Endothelial cell of coronary artery (primary cell): ENCODE data around the gene CCNB1. TPM values are rescaled to one million over a fixed set of nuclear protein-coding genes. Genes with fewer than 3 reads are reported as not detected.

ENCODE experiments used
- total RNA-seq: library from RNA; depleted of rRNA; stranded (reverse); fragments of >200 nt; gene quantifications from 2 replicates; pipeline ENCODE4 v1.2.3, GENCODE V29; 2014

CCNB1 gene
- total RNA-seq, result 73.4 and 172 TPM in 2 replicates

GRCh38 chr5:69166686-69167492 is at the start of gene CCNB1:
CCNB1 (plus strand) TSS chr5:69167150; CDS start chr5:69167263, 113 bp downstream.

GRCh38 chr5:69189162-69190086 is 22.5 kb downstream of the CCNB1 start, which contains the start of gene CENPH:
CENPH (plus strand) TSS chr5:69189583; CDS start chr5:69189635, 52 bp downstream.

Other genes with a start within 250 kb of the CCNB1 start
- 61.3 and 71.8 TPM in 2 replicates for gene SLC30A5, start 73.1 kb upstream of the CCNB1 start, total RNA-seq
- 5.5 and 6.1 TPM in 2 replicates for gene CENPH, start 22.4 kb downstream of the CCNB1 start, total RNA-seq
- gene CDK7, start 67.7 kb downstream of the CCNB1 start, total RNA-seq, result 58.5 and 60.7 TPM in 2 replicates
- 2.6 and 3.3 TPM in 2 replicates for gene CCDC125, start 165.7 kb downstream of the CCNB1 start, total RNA-seq
- 40.6 and 55.3 TPM in 2 replicates for gene AK6, start 202.4 kb downstream of the CCNB1 start, total RNA-seq
- gene TAF9, start 202.4 kb downstream of the CCNB1 start, total RNA-seq, result 79.0 and 89.0 TPM in 2 replicates
- gene RAD17, start 202.7 kb downstream of the CCNB1 start, total RNA-seq, result 13.5 and 15.4 TPM in 2 replicates
- 1.7 and 2.1 TPM in 2 replicates for gene MARVELD2, start 248.0 kb downstream of the CCNB1 start, total RNA-seq